ENCODE results near the gene ZNF660.
"Not testable (repeated sequence)": the region's sequence is repeated elsewhere in the genome, so short reads cannot be mapped to it uniquely, and the experiment has no call there.

ZNF660 gene

DNA sequence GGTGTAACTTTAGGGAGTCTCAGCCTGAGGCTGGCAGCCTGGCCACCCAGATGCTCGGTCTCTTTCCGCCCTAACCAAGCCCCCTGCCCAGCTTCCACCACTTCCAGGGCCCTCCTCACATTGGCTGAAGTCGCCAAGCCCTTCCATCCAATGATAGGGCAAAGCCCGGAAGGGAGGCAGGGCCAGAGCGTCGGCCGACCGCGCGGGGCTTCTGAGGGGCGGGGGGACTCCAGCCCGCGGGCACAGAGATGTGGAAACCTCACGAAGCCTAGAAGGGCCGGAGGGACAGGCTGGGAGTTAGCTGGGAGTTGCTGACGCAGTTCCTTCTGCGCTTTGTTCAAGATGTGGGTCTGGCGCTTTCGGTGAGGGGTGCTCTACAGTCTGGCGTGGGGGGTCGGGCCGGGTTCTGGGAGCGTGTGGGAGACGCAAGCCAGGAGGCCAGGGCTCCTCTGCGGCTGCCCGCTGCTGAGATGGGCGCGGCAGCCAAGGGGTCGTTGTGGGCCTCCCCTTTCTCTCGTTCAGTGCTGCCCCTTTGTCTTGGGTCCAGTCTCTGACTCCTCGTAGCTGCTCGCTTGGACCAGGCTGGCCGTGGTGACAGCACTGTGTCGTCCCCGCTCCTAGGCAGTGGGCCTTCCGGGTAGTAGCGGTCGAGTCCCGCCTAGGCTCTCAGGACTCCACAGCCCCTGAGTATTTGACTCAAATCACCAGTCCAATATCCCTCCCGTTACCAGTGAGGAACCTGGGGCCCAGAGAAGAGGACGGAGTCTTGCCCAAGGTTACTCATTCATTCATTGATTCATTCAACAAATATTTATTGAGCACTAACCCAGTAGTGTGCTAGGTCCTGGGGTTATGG is at the start of gene ZNF660:
Gene ZNF660 (plus strand): TSS at position 319 of the 856 bp plus-strand sequence. CDS start 9,230 bp downstream, outside the sequence.
- peaks cover 17% of the 10 kb centered on the region for H3K27me3 Mint-ChIP-seq
- H3K36me3 Mint-ChIP-seq (ENCODE audit: low read depth): peaks cover 38% of the 10 kb centered on the region
- peak within 1 kb of the TSS; percentile 81 for H3K27ac Mint-ChIP-seq
- H3K4me1 Mint-ChIP-seq (ENCODE audit: low read depth): peaks cover 25% of the 10 kb centered on the region
- peak within 1 kb of the TSS; percentile 76 for H3K4me3 Mint-ChIP-seq
- intact Hi-C loops (cut with micrococcal nuclease): no loop called here
- peaks cover 41% of the 10 kb centered on the region for H3K9me3 Mint-ChIP-seq

DNA sequence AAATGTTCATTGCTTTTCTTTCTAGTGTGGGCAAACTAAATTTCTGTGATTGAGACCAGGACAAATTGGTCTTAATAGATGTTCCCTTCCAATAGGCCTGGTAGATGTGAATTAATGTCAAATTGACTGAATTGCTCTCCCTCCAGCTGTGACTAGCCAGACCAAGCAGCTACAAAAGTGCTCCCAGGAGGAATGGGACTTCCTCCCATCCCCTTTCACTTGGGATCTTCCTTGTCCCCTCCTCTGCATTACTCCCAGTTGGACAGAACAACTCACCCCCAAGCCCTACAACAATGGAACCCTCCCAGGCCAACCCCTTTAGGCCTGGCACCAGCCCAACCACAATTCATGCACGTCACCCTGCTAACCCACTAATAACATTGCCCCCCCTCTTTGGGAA is 49.4 kb upstream of the ZNF660 start:
- intact Hi-C loops (cut with micrococcal nuclease): no loop called here
- no peaks in the 10 kb centered on the region for H3K9me3 Mint-ChIP-seq
- no peaks in the 10 kb centered on the region for H3K4me1 Mint-ChIP-seq (ENCODE audit: low read depth)
- H3K27ac Mint-ChIP-seq: no peak overlapping the region
- no peaks in the 10 kb centered on the region for H3K36me3 Mint-ChIP-seq (ENCODE audit: low read depth)
- no peak overlapping the region for H3K4me3 Mint-ChIP-seq
- H3K27me3 Mint-ChIP-seq: peaks cover 15% of the 10 kb centered on the region

DNA sequence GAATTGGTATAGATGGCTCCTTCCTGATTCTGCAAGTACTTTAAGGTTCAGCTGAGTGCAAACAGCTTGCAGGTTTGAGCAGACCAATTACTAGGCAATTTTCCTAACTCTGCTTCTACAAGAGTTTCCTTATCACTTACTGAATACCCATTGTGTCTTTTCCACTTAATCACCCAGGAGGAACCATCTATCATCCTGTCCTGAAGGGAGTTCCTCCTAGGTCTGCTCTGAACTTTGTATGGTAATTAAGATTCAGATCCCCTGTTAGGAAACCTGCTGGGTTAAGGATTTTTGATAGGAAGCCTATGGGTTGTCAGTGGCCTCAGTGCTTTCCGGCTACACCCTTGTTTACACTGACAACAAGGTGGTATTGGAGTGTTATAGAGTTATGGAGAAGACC is 40.0 kb upstream of the ZNF660 start:
- H3K27ac Mint-ChIP-seq; intact Hi-C loops (cut with micrococcal nuclease); H3K9me3 Mint-ChIP-seq; H3K4me1 Mint-ChIP-seq (ENCODE audit: low read depth); H3K27me3 Mint-ChIP-seq; H3K4me3 Mint-ChIP-seq; H3K36me3 Mint-ChIP-seq (ENCODE audit: low read depth): not testable (repeated sequence)

DNA sequence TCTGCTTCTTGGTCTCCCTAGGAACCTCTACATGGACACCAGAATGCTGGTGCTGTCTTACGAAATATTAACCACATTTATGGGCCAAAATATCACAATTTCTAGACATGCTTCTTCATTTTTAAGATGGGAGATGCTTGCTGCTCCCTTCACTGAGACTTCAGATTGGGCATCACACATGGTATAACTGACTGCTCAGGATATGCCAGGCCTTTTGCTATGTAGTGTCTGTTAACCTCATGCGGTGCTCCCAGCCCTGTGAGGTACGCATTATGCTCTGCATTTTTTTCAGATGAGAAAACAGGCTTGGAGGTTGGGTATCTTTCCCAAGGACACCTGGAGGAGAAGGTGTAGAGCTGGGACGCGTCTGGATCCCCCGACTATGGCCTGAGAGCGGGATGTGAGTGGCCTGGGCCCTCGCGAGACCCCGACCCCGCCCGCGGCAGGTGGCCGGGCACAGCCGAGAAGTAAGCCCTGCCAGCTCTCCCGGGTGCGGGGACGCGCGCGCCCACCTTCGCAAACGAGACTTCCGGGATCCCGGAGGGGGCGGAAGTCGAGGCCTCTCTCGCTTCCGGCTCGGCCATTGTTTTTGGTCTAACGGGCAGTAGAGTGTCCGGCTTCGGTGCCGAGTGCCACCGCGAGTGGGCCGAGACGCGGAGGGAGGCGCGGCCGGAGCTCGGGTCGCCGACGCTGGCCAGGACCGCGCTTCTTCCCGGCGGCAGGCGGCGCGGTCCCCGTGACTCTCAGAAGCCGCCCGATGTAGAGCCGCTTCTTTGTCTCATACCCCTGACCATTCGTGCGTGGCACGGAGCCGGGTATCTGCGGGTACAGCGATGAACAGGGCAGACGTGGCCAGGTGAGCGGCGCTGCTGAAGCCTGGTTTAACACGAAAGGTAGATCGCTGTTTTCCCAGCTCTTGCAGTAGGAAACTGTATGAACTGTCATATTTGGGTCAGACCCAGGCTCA is 29.9 kb upstream of the ZNF660 start, which contains the start of gene ZKSCAN7:
Gene ZKSCAN7 (plus strand): TSS at position 568 of the 967 bp plus-strand sequence. CDS start 1,855 bp downstream, outside the sequence.
- Mint-ChIP-seq H3K36me3 (ENCODE audit: low read depth) (peaks cover 32% of the 10 kb centered on the region), H3K27ac (peak within 1 kb of the TSS; percentile 81), H3K9me3 (peaks cover 41% of the 10 kb centered on the region), H3K4me3 (peak within 1 kb of the TSS; percentile 86), H3K27me3 (peaks cover 18% of the 10 kb centered on the region), H3K4me1 (ENCODE audit: low read depth) (peaks cover 12% of the 10 kb centered on the region)
- intact Hi-C loops (cut with micrococcal nuclease): loop anchor here (2.0 kb wide), 1 partner anchor 78 kb away; the partner anchor contains the start of gene ZNF445

DNA sequence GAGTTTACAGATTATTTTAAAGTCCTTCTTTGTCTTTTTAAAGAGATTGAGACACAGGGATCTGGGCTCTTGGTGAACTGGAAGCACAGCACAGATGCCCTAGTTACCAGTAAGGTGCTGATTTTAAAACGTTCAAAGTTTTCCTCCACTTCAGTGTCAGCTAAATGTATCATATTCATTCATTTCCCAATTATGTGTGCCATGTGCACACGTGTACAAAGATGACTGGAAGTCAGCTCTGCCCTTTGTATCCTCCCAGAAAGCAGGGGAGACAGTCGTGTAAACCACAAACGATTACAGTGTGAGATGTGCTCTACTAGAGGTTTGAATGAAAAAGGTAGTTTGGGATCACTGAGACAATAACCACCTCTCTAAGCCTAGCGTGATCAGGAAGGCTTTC is 29.0 kb upstream of the ZNF660 start:
- H3K36me3 Mint-ChIP-seq (ENCODE audit: low read depth): peaks cover 39% of the 10 kb centered on the region
- H3K27me3 Mint-ChIP-seq: peaks cover 12% of the 10 kb centered on the region
- intact Hi-C loops (cut with micrococcal nuclease): loop anchor here (2.0 kb wide), 1 partner anchor 79 kb away; the partner anchor contains the start of gene ZNF445
- peaks cover 43% of the 10 kb centered on the region for H3K9me3 Mint-ChIP-seq
- H3K4me1 Mint-ChIP-seq (ENCODE audit: low read depth): peaks cover 12% of the 10 kb centered on the region
- peak overlapping the region; percentile 81 for H3K27ac Mint-ChIP-seq
- H3K4me3 Mint-ChIP-seq: peak overlapping the region; percentile 86

DNA sequence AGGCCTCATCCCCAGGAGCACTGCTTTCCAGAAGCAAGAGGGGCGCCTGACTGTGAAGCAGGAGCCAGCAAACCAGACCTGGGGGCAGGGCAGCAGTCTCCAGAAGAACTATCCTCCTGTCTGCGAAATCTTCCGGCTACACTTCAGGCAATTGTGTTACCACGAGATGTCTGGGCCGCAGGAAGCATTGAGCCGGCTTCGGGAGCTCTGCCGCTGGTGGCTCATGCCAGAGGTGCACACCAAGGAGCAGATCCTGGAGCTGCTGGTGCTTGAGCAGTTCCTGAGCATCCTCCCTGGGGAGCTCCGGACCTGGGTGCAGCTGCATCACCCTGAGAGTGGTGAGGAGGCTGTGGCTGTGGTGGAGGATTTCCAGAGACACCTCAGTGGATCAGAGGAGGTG is 27.7 kb upstream of the ZNF660 start:
- peaks cover 46% of the 10 kb centered on the region for H3K9me3 Mint-ChIP-seq
- peaks cover 12% of the 10 kb centered on the region for H3K4me1 Mint-ChIP-seq (ENCODE audit: low read depth)
- intact Hi-C loops (cut with micrococcal nuclease): no loop called here
- peaks cover 7% of the 10 kb centered on the region for H3K27me3 Mint-ChIP-seq
- H3K4me3 Mint-ChIP-seq: no peak overlapping the region
- no peak overlapping the region for H3K27ac Mint-ChIP-seq
- H3K36me3 Mint-ChIP-seq (ENCODE audit: low read depth): peaks cover 53% of the 10 kb centered on the region

DNA sequence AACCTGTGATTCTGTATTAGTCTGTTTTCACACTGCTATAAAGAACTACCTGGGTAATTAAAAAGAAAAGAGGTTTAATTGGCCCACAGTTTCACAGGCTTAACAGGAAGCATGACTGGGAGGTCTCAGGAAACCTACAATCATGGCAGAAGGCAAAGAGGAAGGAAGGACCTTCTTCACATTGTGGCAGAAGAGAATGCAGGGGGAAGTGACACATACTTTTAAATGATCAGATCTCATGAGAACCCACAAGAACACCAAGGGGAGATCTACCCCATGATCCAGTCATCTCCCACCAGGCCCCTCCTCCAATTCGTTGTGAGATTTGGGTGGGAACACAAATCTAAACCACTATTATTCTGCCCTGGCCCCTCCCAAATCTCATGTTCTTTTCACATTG is 23.7 kb upstream of the ZNF660 start:
- Mint-ChIP-seq H3K4me1 (ENCODE audit: low read depth) (peaks cover 2% of the 10 kb centered on the region), H3K27ac (no peak overlapping the region), H3K9me3 (peaks cover 76% of the 10 kb centered on the region), H3K36me3 (ENCODE audit: low read depth) (peaks cover 63% of the 10 kb centered on the region), H3K4me3 (no peak overlapping the region), H3K27me3 (no peaks in the 10 kb centered on the region)
- intact Hi-C loops (cut with micrococcal nuclease): no loop called here

DNA sequence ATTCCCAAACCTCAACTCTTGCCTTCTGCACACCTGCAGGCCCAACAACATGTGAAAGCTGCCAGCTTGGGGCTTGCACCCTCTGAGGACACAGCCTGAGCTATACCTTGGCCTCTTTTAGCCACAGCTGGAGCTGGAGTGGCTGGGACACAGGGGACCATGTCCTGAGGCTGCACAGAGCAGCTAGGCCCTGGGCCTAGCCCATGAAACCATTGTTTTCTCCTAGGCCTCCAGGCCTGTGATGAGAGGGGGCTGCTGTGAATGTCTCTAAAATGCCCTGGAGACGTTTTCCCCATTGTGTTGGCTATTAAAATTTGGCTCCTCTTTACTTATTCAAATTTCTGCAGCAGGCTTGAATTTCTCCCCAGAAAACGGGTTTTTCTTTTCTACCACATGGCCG is 22.6 kb upstream of the ZNF660 start:
- Mint-ChIP-seq H3K27ac (no peak overlapping the region), H3K36me3 (ENCODE audit: low read depth) (peaks cover 71% of the 10 kb centered on the region), H3K4me3 (no peak overlapping the region), H3K27me3 (no peaks in the 10 kb centered on the region), H3K4me1 (ENCODE audit: low read depth) (no peaks in the 10 kb centered on the region), H3K9me3 (peaks cover 83% of the 10 kb centered on the region)
- intact Hi-C loops (cut with micrococcal nuclease): no loop called here

DNA sequence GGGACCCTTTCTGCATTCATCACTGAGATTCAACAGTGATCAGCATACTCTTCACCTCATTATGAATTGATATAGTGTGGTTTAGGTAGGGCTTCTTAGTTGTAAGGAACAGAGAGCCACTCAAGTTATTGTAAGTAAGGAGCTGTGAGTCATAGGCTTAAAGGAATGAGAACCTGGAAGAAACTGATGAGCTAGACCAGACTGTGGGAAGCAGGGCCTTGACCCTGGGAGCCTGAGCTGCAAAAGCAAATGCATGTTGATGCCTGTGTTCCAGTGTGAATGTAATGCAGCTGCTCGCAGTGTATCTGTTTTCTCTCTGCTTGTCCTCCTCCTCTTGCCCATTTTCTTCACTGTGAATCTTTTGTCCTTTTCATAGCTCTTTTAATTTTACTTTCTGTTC is 16.2 kb upstream of the ZNF660 start:
- no peaks in the 10 kb centered on the region for H3K4me1 Mint-ChIP-seq (ENCODE audit: low read depth)
- no peak overlapping the region for H3K4me3 Mint-ChIP-seq
- intact Hi-C loops (cut with micrococcal nuclease): no loop called here
- no peaks in the 10 kb centered on the region for H3K27me3 Mint-ChIP-seq
- H3K27ac Mint-ChIP-seq: no peak overlapping the region
- peaks cover 100% of the 10 kb centered on the region for H3K9me3 Mint-ChIP-seq
- peaks cover 62% of the 10 kb centered on the region for H3K36me3 Mint-ChIP-seq (ENCODE audit: low read depth)

DNA sequence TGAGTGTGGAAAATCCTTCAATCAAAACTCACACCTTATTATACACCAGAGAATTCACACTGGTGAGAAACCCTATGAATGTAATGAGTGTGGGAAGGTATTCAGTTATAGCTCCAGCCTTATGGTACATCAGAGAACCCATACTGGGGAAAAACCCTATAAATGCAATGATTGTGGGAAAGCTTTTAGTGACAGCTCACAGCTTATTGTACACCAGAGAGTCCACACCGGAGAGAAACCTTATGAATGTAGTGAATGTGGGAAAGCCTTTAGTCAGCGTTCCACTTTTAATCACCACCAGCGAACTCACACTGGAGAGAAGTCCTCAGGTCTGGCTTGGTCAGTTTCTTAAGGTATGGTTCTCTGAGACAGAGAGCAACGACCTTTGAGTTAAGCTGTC is 13.7 kb upstream of the ZNF660 start:
- intact Hi-C loops (cut with micrococcal nuclease): no loop called here
- Mint-ChIP-seq H3K27ac (no peak overlapping the region), H3K4me1 (ENCODE audit: low read depth) (no peaks in the 10 kb centered on the region), H3K27me3 (no peaks in the 10 kb centered on the region), H3K4me3 (no peak overlapping the region), H3K9me3 (peaks cover 92% of the 10 kb centered on the region), H3K36me3 (ENCODE audit: low read depth) (peaks cover 44% of the 10 kb centered on the region)

DNA sequence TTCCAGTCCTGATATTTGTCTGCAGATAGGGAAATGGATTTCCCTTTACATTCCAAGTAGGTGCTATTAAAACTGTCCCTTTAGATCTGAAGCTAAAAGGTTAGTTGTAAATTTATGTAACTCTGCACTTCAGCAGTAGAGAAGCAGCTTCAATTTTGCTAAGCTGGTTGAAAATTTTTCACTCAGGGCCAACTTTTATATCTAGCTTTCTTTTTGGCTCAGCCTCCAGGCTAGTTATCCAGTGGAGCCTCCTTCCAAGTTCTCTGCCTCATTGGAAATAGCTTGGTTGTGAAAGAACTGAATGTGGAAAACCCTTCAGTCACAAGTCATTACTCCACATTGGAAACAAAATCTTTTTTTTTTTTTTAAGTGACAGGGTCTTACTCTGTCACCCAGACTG is 8.2 kb upstream of the ZNF660 start:
- Mint-ChIP-seq H3K4me1 (ENCODE audit: low read depth) (no peaks in the 10 kb centered on the region), H3K9me3 (peaks cover 81% of the 10 kb centered on the region), H3K36me3 (ENCODE audit: low read depth) (peaks cover 20% of the 10 kb centered on the region), H3K4me3 (no peak overlapping the region), H3K27ac (no peak overlapping the region), H3K27me3 (peaks cover 9% of the 10 kb centered on the region)
- intact Hi-C loops (cut with micrococcal nuclease): no loop called here

DNA sequence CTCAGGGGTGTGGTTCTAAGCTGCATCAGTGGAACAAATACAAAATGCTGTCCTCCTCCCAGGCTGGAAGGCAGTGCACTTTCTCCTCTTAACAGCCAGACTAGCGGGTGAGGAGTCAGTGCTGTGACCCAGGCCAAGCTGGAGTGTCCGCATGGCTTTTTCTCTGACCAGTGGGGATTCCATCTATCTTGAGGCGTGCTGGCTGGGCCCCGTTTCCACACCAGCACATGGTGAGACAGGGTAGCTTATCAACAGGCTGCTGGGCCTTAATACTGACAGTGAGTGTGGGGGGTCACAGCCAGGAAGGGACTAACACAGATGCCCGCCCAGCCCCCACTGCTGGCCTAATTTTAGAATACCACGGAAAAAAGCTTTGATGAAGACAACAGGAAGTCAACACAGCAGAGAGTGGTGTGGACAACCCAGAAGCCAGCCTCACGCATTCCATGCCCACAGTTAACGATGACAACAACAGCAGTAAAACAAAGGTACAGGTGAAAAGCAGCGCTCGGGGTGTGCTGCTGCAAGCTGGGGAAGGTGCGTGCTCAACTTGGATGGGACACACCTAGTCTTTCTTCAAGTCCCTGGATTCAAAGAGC is 7.3 kb upstream of the ZNF660 start:
- Mint-ChIP-seq H3K36me3 (ENCODE audit: low read depth) (peaks cover 20% of the 10 kb centered on the region), H3K9me3 (peaks cover 72% of the 10 kb centered on the region)
- intact Hi-C loops (cut with micrococcal nuclease); H3K4me3 Mint-ChIP-seq; H3K27me3 Mint-ChIP-seq; H3K4me1 Mint-ChIP-seq (ENCODE audit: low read depth); H3K27ac Mint-ChIP-seq: not testable (repeated sequence)

DNA sequence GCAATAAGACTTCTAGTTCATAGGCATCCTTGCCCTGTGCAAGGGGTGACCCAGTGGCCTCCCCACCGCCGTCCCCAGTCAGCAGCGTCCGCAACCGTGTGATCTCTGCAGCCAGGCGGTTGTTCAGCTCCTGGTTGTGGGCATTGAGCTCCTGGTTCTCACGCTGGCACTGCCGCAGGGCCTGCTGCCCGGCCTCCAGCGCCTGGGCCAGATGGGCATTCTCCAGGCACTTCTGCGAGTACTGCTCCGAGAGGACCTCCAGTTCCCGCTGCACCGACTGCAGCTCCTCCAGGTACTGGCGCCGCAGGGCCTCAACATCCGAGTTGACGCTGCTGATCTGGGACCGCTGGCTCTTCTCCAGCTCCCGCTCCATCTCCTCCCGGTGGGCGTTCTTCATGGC is 6.4 kb upstream of the ZNF660 start:
- H3K4me1 Mint-ChIP-seq (ENCODE audit: low read depth); H3K27ac Mint-ChIP-seq; H3K4me3 Mint-ChIP-seq; intact Hi-C loops (cut with micrococcal nuclease): not testable (repeated sequence)
- Mint-ChIP-seq H3K27me3 (peaks cover 11% of the 10 kb centered on the region), H3K36me3 (ENCODE audit: low read depth) (peaks cover 20% of the 10 kb centered on the region), H3K9me3 (peaks cover 64% of the 10 kb centered on the region)

All from dendritic cell treated with granulocyte-macrophage colony-stimulating factor and Interleukin-4, amounts not matched to agents 40 ng/mL and 50 ng/mL, for 4 days (primary cell).